WTC11 (cell line): Measurements from ENCODE around the gene KCNQ2. TPM values are rescaled to one million over a fixed set of nuclear protein-coding genes. Genes with fewer than 3 reads are reported as not detected.

ENCODE experiments used
- ATAC-seq: fragments of 200-7000 bp; cut with Tn5 transposase; 2 replicates; pipeline ENCODE4 v1.10.0; 2021; ENCODE audit warnings: mild to moderate bottlenecking, moderate library complexity
- CTCF ChIA-PET: fragments of 300-600 bp; sonication (Branson Sonifier 250); formaldehyde crosslinking; loops from one replicate; lab custom pipeline; 2021; ENCODE audit warnings: antibody characterized with exemption; lab: Charles Lee
- POLR2A ChIA-PET: fragments of 350-600 bp; sonication (Branson Sonifier 250); formaldehyde crosslinking; loops from one replicate; lab custom pipeline; 2021; ENCODE audit warnings: antibody characterized with exemption; lab: Charles Lee
- DNase-seq: peaks from one replicate; pipeline ENCODE4 v3.0.0; 2021; ENCODE audit warnings: low spot score
- H3K27ac Mint-ChIP-seq: 2 replicates; pipeline ENCODE4 v1.8.0; 2021; ENCODE audit warnings: mixed read lengths
- H3K27me3 Mint-ChIP-seq: 2 replicates; pipeline ENCODE4 v1.8.0; 2021; ENCODE audit warnings: low read depth, mild to moderate bottlenecking, moderate library complexity, mixed read lengths
- H3K36me3 Mint-ChIP-seq: 2 replicates; pipeline ENCODE4 v1.8.0; 2021; ENCODE audit warnings: mixed read lengths
- H3K4me1 Mint-ChIP-seq: 2 replicates; pipeline ENCODE4 v1.8.0; 2022; ENCODE audit warnings: mixed read lengths
- H3K4me3 Mint-ChIP-seq: 2 replicates; pipeline ENCODE4 v1.8.0; 2021; ENCODE audit warnings: mild to moderate bottlenecking, moderate library complexity, mixed read lengths
- H3K9me3 Mint-ChIP-seq: 2 replicates; pipeline ENCODE4 v1.8.0; 2021; ENCODE audit warnings: mixed read lengths
- ATF1 ChIP-seq: sonication (generic); formaldehyde crosslinking; IDR thresholded peaks from 2 replicates; pipeline ENCODE4 v1.8.1; 2023; ENCODE audit warnings: mild to moderate bottlenecking, moderate library complexity, missing genetic modification reagents
- CBFB ChIP-seq: sonication (generic); formaldehyde crosslinking; IDR thresholded peaks from 2 replicates; pipeline ENCODE4 v1.8.1; 2022; ENCODE audit warnings: mild to moderate bottlenecking, low read depth, missing genetic modification reagents
- EMX1 ChIP-seq: fragments of 250-450 bp; sonication (Bioruptor Pico); IDR thresholded peaks from 2 replicates; pipeline ENCODE4 v1.8.0; 2021; ENCODE audit warnings: mild to moderate bottlenecking
- ESRRA ChIP-seq: sonication (generic); formaldehyde crosslinking; IDR thresholded peaks from 2 replicates; pipeline ENCODE4 v1.8.1; 2022; ENCODE audit warnings: mild to moderate bottlenecking, missing genetic modification reagents, borderline replicate concordance
- GTF2I ChIP-seq: fragments of 250-450 bp; sonication (Bioruptor Pico); conservative IDR thresholded peaks from 2 replicates; pipeline ENCODE4 v1.4.0; 2021; ENCODE audit warnings: mild to moderate bottlenecking
- HMGA2 ChIP-seq: fragments of 250-450 bp; sonication (Bioruptor Pico); IDR thresholded peaks from 2 replicates; pipeline ENCODE4 v1.4.0; 2021; ENCODE audit warnings: mild to moderate bottlenecking, moderate library complexity
- IRF2 ChIP-seq: sonication (generic); formaldehyde crosslinking; IDR thresholded peaks from 2 replicates; pipeline ENCODE4 v1.8.0; 2022; ENCODE audit warnings: low read depth, missing genetic modification reagents, borderline replicate concordance
- MXD4 ChIP-seq: fragments of 250-450 bp; sonication (Bioruptor Pico); IDR thresholded peaks from 2 replicates; pipeline ENCODE4 v1.8.0; 2021; ENCODE audit warnings: mild to moderate bottlenecking, moderate library complexity, borderline replicate concordance
- MYBL2 ChIP-seq: sonication (generic); formaldehyde crosslinking; IDR thresholded peaks from 2 replicates; pipeline ENCODE4 v1.8.1; 2023; ENCODE audit warnings: mild to moderate bottlenecking, moderate library complexity, missing genetic modification reagents
- NFATC4 ChIP-seq: fragments of 250-450 bp; sonication (Bioruptor Pico); IDR thresholded peaks from 2 replicates; pipeline ENCODE4 v1.9.0; 2021; ENCODE audit warnings: mild to moderate bottlenecking
- RELA ChIP-seq: sonication (generic); formaldehyde crosslinking; IDR thresholded peaks from 2 replicates; pipeline ENCODE4 v1.8.1; 2022; ENCODE audit warnings: missing genetic modification reagents, mild to moderate bottlenecking, borderline replicate concordance
- SMAD3 ChIP-seq: sonication (generic); formaldehyde crosslinking; IDR thresholded peaks from 2 replicates; pipeline ENCODE4 v1.8.0; 2022; ENCODE audit warnings: missing genetic modification reagents, mild to moderate bottlenecking, borderline replicate concordance
- SMAD4 ChIP-seq: sonication (generic); formaldehyde crosslinking; IDR thresholded peaks from 2 replicates; pipeline ENCODE4 v1.8.0; 2022; ENCODE audit warnings: mild to moderate bottlenecking, missing genetic modification reagents
- SOX15 ChIP-seq: fragments of 250-450 bp; sonication (Bioruptor Pico); IDR thresholded peaks from 2 replicates; pipeline ENCODE4 v1.9.0; 2021; ENCODE audit warnings: mild to moderate bottlenecking
- TEAD4 ChIP-seq: sonication (generic); formaldehyde crosslinking; IDR thresholded peaks from 2 replicates; pipeline ENCODE4 v1.8.0; 2022; ENCODE audit warnings: mild to moderate bottlenecking, missing genetic modification reagents
- TP53 ChIP-seq: sonication (generic); formaldehyde crosslinking; IDR thresholded peaks from 2 replicates; pipeline ENCODE4 v1.8.1; 2023; ENCODE audit warnings: mild to moderate bottlenecking, missing genetic modification reagents
- ZNF263 ChIP-seq: sonication (generic); formaldehyde crosslinking; IDR thresholded peaks from 2 replicates; pipeline ENCODE4 v1.8.1; 2022; ENCODE audit warnings: low read depth, mild to moderate bottlenecking, moderate library complexity, missing genetic modification reagents
- ZNF317 ChIP-seq: sonication (generic); formaldehyde crosslinking; IDR thresholded peaks from 2 replicates; pipeline ENCODE4 v1.8.1; 2023; ENCODE audit warnings: low read depth, mild to moderate bottlenecking, moderate library complexity, missing genetic modification reagents, borderline replicate concordance
- total RNA-seq: library from RNA; stranded (reverse); gene quantifications from 3 replicates; pipeline ENCODE4 v1.2.3, GENCODE V29; 2021
- TF ChIP-seq, protein P1 (sequence below): fragments of 250-450 bp; sonication (Bioruptor Pico); IDR thresholded peaks from 2 replicates; pipeline ENCODE4 v2.1.2; 2022; ENCODE audit warnings: mild to moderate bottlenecking, moderate library complexity
- TF ChIP-seq, protein P2 (sequence below): sonication (generic); formaldehyde crosslinking; IDR thresholded peaks from 2 replicates; pipeline ENCODE4 v1.8.1; 2022; ENCODE audit warnings: mild to moderate bottlenecking, moderate library complexity, missing genetic modification reagents
- TF ChIP-seq, protein P3 (sequence below): fragments of 200-600 bp; IDR thresholded peaks from 2 replicates; pipeline ENCODE4 v1.8.0; 2022; ENCODE audit warnings: antibody characterized with exemption
- TF ChIP-seq, protein P4 (sequence below): fragments of 250-450 bp; sonication (Bioruptor Pico); IDR thresholded peaks from 2 replicates; pipeline ENCODE4 v1.8.0; 2021; ENCODE audit warnings: mild to moderate bottlenecking
- TF ChIP-seq, protein P5 (sequence below): sonication (generic); formaldehyde crosslinking; IDR thresholded peaks from 2 replicates; pipeline ENCODE4 v1.8.0; 2022; ENCODE audit warnings: mild to moderate bottlenecking, missing genetic modification reagents
- TF ChIP-seq, protein P6 (sequence below): sonication (generic); formaldehyde crosslinking; IDR thresholded peaks from 2 replicates; pipeline ENCODE4 v1.8.1; 2023; ENCODE audit warnings: mild to moderate bottlenecking, missing genetic modification reagents
- TF ChIP-seq, protein P7 (sequence below): sonication (generic); formaldehyde crosslinking; IDR thresholded peaks from 2 replicates; pipeline ENCODE4 v1.8.0; 2023; ENCODE audit warnings: mild to moderate bottlenecking, missing genetic modification reagents

KCNQ2 gene
- total RNA-seq, 1 experiment from 2014 or later = 99.8 TPM

DNA sequence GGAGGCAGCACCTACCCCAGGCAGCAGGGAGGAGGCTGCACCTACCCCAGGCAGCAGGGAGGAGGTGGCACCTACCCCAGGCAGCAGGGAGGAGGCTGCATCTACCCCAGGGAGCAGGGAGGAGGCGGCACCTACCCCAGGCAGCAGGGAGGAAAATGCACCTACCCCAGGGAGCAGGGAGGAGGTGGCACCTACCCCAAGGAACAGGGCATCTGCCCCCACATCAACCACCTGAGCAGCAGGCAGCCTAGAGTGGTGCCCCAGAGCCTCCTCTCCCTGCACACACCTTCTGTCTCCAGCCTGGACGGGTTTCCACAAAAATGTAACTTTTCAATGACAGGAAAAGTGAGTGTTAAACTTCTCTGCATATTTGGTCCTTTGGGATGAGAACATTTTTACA, 10.2 kb downstream of the KCNQ2 start (continued):
- TF ChIP-seq, protein P1, sequence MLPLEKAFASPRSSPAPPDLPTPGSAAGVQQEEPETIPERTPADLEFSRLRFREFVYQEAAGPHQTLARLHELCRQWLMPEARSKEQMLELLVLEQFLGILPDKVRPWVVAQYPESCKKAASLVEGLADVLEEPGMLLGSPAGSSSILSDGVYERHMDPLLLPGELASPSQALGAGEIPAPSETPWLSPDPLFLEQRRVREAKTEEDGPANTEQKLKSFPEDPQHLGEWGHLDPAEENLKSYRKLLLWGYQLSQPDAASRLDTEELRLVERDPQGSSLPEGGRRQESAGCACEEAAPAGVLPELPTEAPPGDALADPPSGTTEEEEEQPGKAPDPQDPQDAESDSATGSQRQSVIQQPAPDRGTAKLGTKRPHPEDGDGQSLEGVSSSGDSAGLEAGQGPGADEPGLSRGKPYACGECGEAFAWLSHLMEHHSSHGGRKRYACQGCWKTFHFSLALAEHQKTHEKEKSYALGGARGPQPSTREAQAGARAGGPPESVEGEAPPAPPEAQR (CRISPR knock-in tag) = no peak
- TF ChIP-seq MXD4 (CRISPR knock-in tag) (no peak), ATF1 (CRISPR knock-in tag) (no peak), NFATC4 (CRISPR knock-in tag) (no peak), SMAD3 (CRISPR knock-in tag) (no peak), GTF2I (CRISPR knock-in tag) (no peak), MYBL2 (no peak), TEAD4 (CRISPR knock-in tag) (no peak), ESRRA (no peak)
- TF ChIP-seq, protein P2, sequence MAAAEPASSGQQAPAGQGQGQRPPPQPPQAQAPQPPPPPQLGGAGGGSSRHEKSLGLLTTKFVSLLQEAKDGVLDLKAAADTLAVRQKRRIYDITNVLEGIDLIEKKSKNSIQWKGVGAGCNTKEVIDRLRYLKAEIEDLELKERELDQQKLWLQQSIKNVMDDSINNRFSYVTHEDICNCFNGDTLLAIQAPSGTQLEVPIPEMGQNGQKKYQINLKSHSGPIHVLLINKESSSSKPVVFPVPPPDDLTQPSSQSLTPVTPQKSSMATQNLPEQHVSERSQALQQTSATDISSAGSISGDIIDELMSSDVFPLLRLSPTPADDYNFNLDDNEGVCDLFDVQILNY (CRISPR knock-in tag) = no peak
- TF ChIP-seq, protein P3, sequence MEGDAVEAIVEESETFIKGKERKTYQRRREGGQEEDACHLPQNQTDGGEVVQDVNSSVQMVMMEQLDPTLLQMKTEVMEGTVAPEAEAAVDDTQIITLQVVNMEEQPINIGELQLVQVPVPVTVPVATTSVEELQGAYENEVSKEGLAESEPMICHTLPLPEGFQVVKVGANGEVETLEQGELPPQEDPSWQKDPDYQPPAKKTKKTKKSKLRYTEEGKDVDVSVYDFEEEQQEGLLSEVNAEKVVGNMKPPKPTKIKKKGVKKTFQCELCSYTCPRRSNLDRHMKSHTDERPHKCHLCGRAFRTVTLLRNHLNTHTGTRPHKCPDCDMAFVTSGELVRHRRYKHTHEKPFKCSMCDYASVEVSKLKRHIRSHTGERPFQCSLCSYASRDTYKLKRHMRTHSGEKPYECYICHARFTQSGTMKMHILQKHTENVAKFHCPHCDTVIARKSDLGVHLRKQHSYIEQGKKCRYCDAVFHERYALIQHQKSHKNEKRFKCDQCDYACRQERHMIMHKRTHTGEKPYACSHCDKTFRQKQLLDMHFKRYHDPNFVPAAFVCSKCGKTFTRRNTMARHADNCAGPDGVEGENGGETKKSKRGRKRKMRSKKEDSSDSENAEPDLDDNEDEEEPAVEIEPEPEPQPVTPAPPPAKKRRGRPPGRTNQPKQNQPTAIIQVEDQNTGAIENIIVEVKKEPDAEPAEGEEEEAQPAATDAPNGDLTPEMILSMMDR = no peak
- TF ChIP-seq, protein P4, sequence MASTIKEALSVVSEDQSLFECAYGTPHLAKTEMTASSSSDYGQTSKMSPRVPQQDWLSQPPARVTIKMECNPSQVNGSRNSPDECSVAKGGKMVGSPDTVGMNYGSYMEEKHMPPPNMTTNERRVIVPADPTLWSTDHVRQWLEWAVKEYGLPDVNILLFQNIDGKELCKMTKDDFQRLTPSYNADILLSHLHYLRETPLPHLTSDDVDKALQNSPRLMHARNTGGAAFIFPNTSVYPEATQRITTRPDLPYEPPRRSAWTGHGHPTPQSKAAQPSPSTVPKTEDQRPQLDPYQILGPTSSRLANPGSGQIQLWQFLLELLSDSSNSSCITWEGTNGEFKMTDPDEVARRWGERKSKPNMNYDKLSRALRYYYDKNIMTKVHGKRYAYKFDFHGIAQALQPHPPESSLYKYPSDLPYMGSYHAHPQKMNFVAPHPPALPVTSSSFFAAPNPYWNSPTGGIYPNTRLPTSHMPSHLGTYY (CRISPR knock-in tag) = no peak
- TF ChIP-seq, protein P5, sequence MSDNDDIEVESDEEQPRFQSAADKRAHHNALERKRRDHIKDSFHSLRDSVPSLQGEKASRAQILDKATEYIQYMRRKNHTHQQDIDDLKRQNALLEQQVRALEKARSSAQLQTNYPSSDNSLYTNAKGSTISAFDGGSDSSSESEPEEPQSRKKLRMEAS (CRISPR knock-in tag) = no peak

DNA sequence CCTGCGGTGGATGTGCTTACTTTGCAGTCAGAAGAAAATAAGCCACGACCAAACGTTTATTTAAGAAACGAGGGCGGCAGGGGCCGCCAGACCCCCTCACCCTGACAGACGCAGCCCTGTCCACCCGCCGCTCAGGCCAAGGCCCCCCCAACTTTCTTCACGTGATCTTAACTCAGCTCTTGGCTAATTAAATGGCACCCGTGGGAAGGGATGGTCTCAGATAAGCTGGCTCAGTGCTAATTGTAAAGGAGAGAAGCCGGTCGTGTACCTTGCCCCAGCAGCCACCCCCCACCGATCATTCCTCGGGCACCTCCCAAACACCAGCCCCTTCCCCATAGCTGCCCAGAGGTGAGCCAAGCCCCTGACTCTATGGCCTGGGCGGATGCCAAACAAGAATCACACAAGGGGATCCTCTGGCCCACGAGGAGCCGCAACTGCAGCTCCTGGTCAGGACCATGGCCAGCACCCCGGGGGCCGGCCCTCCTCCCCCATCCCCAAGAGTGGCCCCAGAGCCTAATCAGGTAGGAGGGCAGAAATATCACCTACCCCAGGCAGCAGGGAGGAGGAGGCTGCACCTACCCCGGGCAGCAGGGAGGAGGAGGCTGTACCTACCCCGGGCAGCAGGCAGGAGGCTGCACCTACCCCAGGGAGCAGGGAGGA, 11.2 kb downstream of the KCNQ2 start:
- no peak overlapping the region for H3K27ac Mint-ChIP-seq
- H3K4me3 Mint-ChIP-seq = no peak overlapping the region
- ATAC-seq = peak; percentile 45
- peak; percentile 72 for DNase-seq
- H3K4me1 Mint-ChIP-seq = peaks cover 25% of the 10 kb centered on the region
- H3K36me3 Mint-ChIP-seq = no peaks in the 10 kb centered on the region
- CTCF ChIA-PET = interaction anchor here (0.7 to 1.0 kb wide), 4 partner anchors 8 to 76 kb away, joined by 3 read pairs; partner anchors contain the start of gene PTK6
- POLR2A ChIA-PET = no interaction called here
- no peaks in the 10 kb centered on the region for H3K27me3 Mint-ChIP-seq
- H3K9me3 Mint-ChIP-seq = no peaks in the 10 kb centered on the region
- no peak for TF ChIP-seq IRF2 (CRISPR knock-in tag)
- TF ChIP-seq CBFB (CRISPR knock-in tag) = peak; percentile 75; the same call in 1 of the 2 replicates
- no peak for TF ChIP-seq ESRRA
- 0 out of 2 replicates have a peak, but pooled peaks have one; percentile 21 for TF ChIP-seq TEAD4 (CRISPR knock-in tag)
- TF ChIP-seq, protein P2 (CRISPR knock-in tag) = peak; percentile 47; the same call in 1 of the 2 replicates
- TF ChIP-seq EMX1 (CRISPR knock-in tag) = no peak
- peak; percentile 56; the same call in 1 of the 2 replicates for TF ChIP-seq ZNF263
- 0 out of 2 replicates have a peak, but pooled peaks have one; percentile 55 for TF ChIP-seq TP53 (CRISPR knock-in tag)
- no peak for TF ChIP-seq SMAD4
- TF ChIP-seq, protein P6, sequence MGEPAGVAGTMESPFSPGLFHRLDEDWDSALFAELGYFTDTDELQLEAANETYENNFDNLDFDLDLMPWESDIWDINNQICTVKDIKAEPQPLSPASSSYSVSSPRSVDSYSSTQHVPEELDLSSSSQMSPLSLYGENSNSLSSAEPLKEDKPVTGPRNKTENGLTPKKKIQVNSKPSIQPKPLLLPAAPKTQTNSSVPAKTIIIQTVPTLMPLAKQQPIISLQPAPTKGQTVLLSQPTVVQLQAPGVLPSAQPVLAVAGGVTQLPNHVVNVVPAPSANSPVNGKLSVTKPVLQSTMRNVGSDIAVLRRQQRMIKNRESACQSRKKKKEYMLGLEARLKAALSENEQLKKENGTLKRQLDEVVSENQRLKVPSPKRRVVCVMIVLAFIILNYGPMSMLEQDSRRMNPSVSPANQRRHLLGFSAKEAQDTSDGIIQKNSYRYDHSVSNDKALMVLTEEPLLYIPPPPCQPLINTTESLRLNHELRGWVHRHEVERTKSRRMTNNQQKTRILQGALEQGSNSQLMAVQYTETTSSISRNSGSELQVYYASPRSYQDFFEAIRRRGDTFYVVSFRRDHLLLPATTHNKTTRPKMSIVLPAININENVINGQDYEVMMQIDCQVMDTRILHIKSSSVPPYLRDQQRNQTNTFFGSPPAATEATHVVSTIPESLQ (CRISPR knock-in tag) = no peak
- 0 out of 2 replicates have a peak, but pooled peaks have one; percentile 32 for TF ChIP-seq RELA (CRISPR knock-in tag)
- TF ChIP-seq ZNF317 (CRISPR knock-in tag) = 0 out of 2 replicates have a peak, but pooled peaks have one; percentile 27
- no peak for TF ChIP-seq SOX15 (CRISPR knock-in tag)
- TF ChIP-seq, protein P7, sequence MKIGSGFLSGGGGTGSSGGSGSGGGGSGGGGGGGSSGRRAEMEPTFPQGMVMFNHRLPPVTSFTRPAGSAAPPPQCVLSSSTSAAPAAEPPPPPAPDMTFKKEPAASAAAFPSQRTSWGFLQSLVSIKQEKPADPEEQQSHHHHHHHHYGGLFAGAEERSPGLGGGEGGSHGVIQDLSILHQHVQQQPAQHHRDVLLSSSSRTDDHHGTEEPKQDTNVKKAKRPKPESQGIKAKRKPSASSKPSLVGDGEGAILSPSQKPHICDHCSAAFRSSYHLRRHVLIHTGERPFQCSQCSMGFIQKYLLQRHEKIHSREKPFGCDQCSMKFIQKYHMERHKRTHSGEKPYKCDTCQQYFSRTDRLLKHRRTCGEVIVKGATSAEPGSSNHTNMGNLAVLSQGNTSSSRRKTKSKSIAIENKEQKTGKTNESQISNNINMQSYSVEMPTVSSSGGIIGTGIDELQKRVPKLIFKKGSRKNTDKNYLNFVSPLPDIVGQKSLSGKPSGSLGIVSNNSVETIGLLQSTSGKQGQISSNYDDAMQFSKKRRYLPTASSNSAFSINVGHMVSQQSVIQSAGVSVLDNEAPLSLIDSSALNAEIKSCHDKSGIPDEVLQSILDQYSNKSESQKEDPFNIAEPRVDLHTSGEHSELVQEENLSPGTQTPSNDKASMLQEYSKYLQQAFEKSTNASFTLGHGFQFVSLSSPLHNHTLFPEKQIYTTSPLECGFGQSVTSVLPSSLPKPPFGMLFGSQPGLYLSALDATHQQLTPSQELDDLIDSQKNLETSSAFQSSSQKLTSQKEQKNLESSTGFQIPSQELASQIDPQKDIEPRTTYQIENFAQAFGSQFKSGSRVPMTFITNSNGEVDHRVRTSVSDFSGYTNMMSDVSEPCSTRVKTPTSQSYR (CRISPR knock-in tag) = peak; percentile 59; the same call in 1 of the 2 replicates
- no peak for TF ChIP-seq HMGA2
